Tibial artery (tissue), 4 donors: ENCODE results near the gene SARM1.

Experiments
- DNase-seq, 2 donors: peaks; one replicate each; pipeline ENCODE4 v3.0.0-alpha.2; 2019
- H3K27ac ChIP-seq, 2 donors: fragments of 200-600 bp; sonication (generic) in 1 of 2; 1 replicate in 1 of 2; 2 replicates in 1 of 2; pipeline ENCODE4 v1.5.1; 2018 to 2019; ENCODE audit warnings: mild to moderate bottlenecking in 1 of 2
- H3K27me3 ChIP-seq, 2 donors: fragments of 200-600 bp; sonication (generic) in 1 of 2; one replicate each; pipeline versions ENCODE4 v1.5.1 to v1.6.0; 2016 to 2019
- H3K36me3 ChIP-seq, 3 donors: fragments of 200-600 bp; sonication (generic) in 2 of 3; one replicate each; pipeline ENCODE4 v1.5.1; 2016 to 2019; ENCODE audit warnings: mild to moderate bottlenecking in 2 of 3
- H3K4me1 ChIP-seq, 4 donors: fragments of 200-600 bp; sonication (generic) in 2 of 4; 1 replicate in 3 of 4; 2 replicates in 1 of 4; pipeline ENCODE4 v1.5.1; 2016 to 2019
- H3K4me3 ChIP-seq, 2 donors: fragments of 200-600 bp; sonication (generic) in 1 of 2; 1 replicate in 1 of 2; 2 replicates in 1 of 2; pipeline ENCODE4 v1.5.1; 2018 to 2019; ENCODE audit warnings: mild to moderate bottlenecking in 2 of 2
- H3K9me3 ChIP-seq, 3 donors: fragments of 200-600 bp; sonication (generic) in 1 of 3; one replicate each; pipeline ENCODE4 v1.5.1; 2016 to 2019
- CTCF ChIP-seq, 2 experiments: fragments of 200-600 bp in 1 of 2; fragments of 450-650 bp in 1 of 2; IDR thresholded peaks; one replicate each; pipeline ENCODE4 v1.5.1; 2017 to 2019; ENCODE audit warnings: antibody characterized with exemption in 2 of 2, mild to moderate bottlenecking in 1 of 2, moderate library complexity in 1 of 2
- intact Hi-C: fragments of 100-400 bp; cut with DNase I; formaldehyde crosslinking; loops from one replicate; pipeline ENCODE4 v1.15.0; 2023; ENCODE audit warnings: low total_unique reads

Gene SARM1

GRCh38 chr17:28350271-28350670 is 21.2 kb upstream of the SARM1 start:
- no peak for DNase-seq
- no peaks in the 10 kb centered on the region for H3K27me3 ChIP-seq
- intact Hi-C loops, result no loop called here
- TF ChIP-seq CTCF (IDR thresholded peaks at IDR 0.05), result no peak
- H3K27ac ChIP-seq, result no peak overlapping the region
- H3K4me3 ChIP-seq, result no peak overlapping the region
- peaks cover 48 to 100% (median 96%) of the 10 kb centered on the region in 3 donors for H3K36me3 ChIP-seq
- peaks cover 0 to 28% (median 16%) of the 10 kb centered on the region in 4 donors for H3K4me1 ChIP-seq
- no peaks in the 10 kb centered on the region for H3K9me3 ChIP-seq

GRCh38 chr17:28357061-28357900 is 14.2 kb upstream of the SARM1 start, which contains the start of gene POLDIP2:
TSS of gene POLDIP2 (minus strand) at chr17:28357527. CDS start at chr17:28357448, 79 bp downstream.
- Histone ChIP-seq H3K27ac (peak within 1 kb of the TSS; percentile 82 to 93), H3K4me3 (peak within 1 kb of the TSS; percentile 69 to 87), H3K36me3 (peaks cover 53 to 67% (median 58%) of the 10 kb centered on the region in 3 donors), H3K9me3 (no peaks in the 10 kb centered on the region), H3K27me3 (no peaks in the 10 kb centered on the region), H3K4me1 (peaks cover 0 to 32% (median 25%) of the 10 kb centered on the region in 4 donors)
- peak; percentile 91 to 97 for DNase-seq
- TF ChIP-seq CTCF (IDR thresholded peaks at IDR 0.05), result no peak
- intact Hi-C loops, result no loop called here

- Histone ChIP-seq H3K4me3 (peak overlapping the region; percentile 69 to 87), H3K4me1 (peaks cover 0 to 32% (median 25%) of the 10 kb centered on the region in 4 donors), H3K36me3 (peaks cover 53 to 67% (median 58%) of the 10 kb centered on the region in 3 donors), H3K27me3 (no peaks in the 10 kb centered on the region), H3K9me3 (no peaks in the 10 kb centered on the region), H3K27ac (peak overlapping the region; percentile 82 to 93)
- DNase-seq, result no peak
- TF ChIP-seq CTCF (IDR thresholded peaks at IDR 0.05), result no peak
- intact Hi-C loops, result no loop called here
Observed at GRCh38 chr17:28357901-28358197, 13.6 kb upstream of the SARM1 start.

- Histone ChIP-seq H3K36me3 (peaks cover 40 to 80% (median 58%) of the 10 kb centered on the region in 3 donors), H3K4me3 (no peak overlapping the region), H3K27ac (no peak overlapping the region), H3K4me1 (peaks cover 0 to 8% (median 6%) of the 10 kb centered on the region in 4 donors), H3K9me3 (no peaks in the 10 kb centered on the region), H3K27me3 (no peaks in the 10 kb centered on the region)
- intact Hi-C loops, result no loop called here
- no peak for TF ChIP-seq CTCF (IDR thresholded peaks at IDR 0.05)
- DNase-seq, result no peak
Observed at GRCh38 chr17:28363186-28363585, 8.3 kb upstream of the SARM1 start.

GRCh38 chr17:28363776-28364650 is 7.5 kb upstream of the SARM1 start:
- intact Hi-C loops, result no loop called here
- no peak for TF ChIP-seq CTCF (IDR thresholded peaks at IDR 0.05)
- Histone ChIP-seq H3K27me3 (no peaks in the 10 kb centered on the region), H3K27ac (no peak overlapping the region), H3K9me3 (no peaks in the 10 kb centered on the region), H3K4me3 (no peak overlapping the region), H3K4me1 (no peaks in the 10 kb centered on the region), H3K36me3 (peaks cover 40 to 79% (median 58%) of the 10 kb centered on the region in 3 donors)
- no peak for DNase-seq
